HFF-Myc (cell line): Measurements from ENCODE around the gene APOBEC3G.

Experiments used
- DNase-seq: peaks from one replicate; pipeline ENCODE4 v3.0.0-alpha.2; 2011; ENCODE audit warnings: low read depth; ENCODE audit errors: extremely low read depth
- H3K4me3 ChIP-seq: replicated peaks from 2 replicates; pipeline ENCODE4 v1.5.1; 2011; ENCODE audit warnings: low read depth, mild to moderate bottlenecking, control low read depth, low read length
- TF ChIP-seq, protein P1 (sequence below): IDR thresholded peaks from 2 replicates; pipeline ENCODE4 v1.5.1; 2012; ENCODE audit warnings: mild to moderate bottlenecking, low read depth, low read length, control low read depth; ENCODE audit errors: missing control alignments

Gene APOBEC3G

DNA sequence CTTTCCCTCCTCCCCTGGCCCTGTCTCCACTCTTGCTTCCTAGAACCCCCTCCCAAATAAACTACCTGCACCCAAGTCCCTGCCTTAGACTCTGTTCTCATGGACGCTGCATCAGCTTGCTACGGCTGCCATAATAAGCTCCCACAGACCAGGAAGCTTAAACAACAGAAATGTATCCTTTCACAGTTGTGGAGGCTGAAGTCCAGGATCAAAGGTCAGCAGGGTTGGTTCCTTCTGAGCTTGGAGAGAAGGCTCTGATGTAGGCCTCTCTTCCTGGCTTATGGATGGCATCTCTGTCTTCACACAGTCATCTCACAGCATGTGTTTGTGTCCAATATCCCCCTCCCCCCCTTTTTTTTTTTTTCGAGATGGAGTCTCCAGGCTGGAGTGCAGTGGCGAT, 52.0 kb downstream of the APOBEC3G start:
- TF ChIP-seq, protein P1, sequence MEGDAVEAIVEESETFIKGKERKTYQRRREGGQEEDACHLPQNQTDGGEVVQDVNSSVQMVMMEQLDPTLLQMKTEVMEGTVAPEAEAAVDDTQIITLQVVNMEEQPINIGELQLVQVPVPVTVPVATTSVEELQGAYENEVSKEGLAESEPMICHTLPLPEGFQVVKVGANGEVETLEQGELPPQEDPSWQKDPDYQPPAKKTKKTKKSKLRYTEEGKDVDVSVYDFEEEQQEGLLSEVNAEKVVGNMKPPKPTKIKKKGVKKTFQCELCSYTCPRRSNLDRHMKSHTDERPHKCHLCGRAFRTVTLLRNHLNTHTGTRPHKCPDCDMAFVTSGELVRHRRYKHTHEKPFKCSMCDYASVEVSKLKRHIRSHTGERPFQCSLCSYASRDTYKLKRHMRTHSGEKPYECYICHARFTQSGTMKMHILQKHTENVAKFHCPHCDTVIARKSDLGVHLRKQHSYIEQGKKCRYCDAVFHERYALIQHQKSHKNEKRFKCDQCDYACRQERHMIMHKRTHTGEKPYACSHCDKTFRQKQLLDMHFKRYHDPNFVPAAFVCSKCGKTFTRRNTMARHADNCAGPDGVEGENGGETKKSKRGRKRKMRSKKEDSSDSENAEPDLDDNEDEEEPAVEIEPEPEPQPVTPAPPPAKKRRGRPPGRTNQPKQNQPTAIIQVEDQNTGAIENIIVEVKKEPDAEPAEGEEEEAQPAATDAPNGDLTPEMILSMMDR = no peak
- DNase-seq = no peak
- no peak overlapping the region for H3K4me3 ChIP-seq

DNA sequence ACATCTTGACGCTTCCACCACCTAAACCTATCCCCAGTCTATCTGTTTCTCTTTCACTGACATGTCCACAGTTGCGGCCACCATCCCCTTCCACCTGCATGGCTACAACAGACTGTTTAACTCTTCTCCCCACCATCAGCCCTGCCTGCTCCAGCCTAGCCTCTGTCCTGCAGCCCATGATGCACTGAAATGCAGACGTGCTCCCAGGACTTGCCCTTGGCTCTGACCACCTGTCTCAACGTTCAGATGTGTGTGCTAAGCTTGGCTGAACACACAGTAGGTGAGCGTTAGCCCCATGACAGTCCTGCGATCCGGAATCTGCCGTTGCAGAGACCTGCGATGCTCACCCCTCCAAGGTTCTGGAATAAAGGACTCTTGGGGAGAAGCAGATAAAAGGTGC, 52.7 kb downstream of the APOBEC3G start:
- no peak overlapping the region for H3K4me3 ChIP-seq
- TF ChIP-seq, protein P1 = no peak
- no peak for DNase-seq

DNA sequence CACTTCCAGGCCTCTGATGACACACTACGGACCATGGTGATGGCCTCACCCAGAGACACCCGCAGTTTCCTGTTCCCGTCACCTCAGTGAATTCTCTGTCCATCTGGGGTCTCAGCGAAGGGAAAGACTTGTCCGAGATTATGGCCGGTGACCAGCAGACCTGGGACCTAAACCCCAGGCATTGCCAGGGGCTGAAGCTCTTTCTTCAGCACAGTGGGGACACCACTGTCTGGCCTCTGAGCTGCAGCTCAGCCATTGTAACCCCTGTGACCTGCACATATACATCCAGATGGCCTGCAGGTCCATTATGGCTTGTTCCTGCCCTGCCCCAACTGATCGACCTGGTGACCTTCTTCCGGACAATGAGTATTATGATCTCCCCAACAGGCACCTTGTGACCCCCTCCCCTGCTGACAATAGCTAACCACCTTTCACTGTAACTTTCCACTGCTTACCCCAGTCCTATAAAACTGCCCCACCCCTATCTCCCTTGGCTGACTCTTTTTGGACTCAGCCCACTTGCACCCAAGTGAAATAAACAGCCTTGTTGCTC, 53.2 kb downstream of the APOBEC3G start:
- no peak overlapping the region for H3K4me3 ChIP-seq
- DNase-seq = no peak
- TF ChIP-seq, protein P1 = no peak

DNA sequence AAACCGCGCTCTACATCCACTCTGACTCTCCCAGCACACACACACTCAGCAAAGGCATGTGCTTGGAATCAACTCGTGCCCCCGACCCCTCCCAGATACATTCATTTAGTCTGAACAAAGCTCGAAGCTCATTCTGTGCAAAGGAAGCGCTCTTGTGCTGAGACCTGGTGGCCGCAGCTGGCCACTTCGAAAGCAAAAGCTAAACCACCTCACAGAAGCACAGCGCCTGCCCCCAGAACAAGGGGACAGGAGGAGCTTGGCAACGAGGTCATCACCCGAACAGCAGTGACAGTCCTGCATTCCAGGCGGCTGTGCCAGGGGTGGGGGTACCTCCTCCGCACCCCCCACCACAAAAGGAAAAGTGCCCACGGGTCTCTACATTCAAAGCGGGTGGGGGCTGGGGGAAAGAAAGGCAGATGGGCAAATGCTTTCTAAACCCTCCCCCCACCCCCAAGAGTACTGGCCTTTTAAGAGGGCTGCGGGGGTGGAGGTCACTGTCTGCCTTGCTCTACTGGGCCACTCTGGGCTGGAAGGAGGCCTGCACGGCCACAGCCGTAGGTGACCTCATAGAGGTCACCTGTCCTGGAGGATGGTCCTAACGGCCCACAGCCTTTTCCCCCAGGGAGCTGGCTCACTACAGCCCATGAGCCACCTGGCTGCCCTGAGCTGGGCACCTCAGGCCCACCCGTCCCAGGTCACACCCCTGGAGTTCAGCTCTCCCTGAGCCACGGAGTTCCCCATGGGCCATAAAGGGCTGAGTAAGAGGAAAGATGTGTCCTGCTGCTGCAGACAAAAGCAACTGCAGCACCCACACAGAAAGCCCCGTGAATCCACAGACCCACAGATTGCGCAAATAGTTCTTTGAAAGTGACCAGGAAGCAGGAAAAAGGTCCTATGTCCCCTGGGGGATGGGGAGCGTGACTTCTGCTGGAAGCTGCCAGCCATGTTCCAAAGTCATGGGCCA, 54.1 kb downstream of the APOBEC3G start:
- TF ChIP-seq, protein P1 = no peak
- DNase-seq = no peak
- H3K4me3 ChIP-seq = no peak overlapping the region

DNA sequence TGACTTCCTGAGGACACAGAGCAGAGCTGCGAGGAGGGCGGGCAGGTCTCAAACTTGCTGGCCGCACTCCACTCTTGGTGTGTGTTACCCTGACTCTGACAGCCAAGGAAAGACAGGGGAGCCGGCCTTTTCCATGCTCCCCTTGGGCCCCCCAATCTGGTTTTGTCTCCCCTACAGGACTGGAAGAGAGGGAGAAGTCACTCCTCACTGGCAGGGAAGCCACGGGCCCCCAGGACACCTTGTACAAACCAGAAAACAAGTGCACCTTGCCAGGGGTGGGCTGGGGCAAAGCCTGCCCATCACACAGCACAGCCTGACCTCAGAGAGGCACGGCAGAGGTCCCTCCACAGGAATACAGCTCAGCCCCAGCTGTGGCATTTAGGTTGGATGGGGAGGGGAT, 55.2 kb downstream of the APOBEC3G start:
- DNase-seq = no peak
- TF ChIP-seq, protein P1 = no peak
- no peak overlapping the region for H3K4me3 ChIP-seq

DNA sequence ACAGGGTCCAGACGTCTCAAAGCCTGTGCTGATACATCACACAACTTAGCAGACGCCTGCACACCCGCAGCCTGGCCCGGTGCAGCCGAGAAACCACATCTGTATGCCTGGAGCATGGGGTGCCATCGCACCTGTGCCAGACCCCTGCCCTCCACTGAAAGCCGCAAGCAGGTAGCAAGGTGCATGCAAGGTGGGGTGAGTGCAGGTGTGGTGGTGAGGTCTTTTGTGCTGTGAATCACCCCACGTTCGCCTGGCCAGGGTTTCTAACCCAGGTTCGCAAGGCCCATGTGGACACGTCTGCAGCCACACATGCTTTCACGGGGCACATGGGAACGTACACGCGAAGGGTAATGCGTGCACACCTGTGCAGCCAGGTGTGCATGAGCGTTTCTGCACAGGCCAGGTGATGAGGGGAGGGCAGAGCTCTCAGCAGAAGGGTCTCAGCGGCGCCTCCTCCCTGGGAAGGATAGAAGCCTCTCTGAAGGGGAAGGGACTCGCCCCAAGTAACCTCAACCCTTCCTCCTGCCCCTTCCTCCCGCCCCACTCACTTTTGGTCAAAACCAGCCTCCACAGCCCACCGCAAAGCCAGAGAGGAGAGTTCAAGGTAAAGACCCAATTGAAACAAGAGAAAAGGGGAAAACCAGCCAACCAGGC, 55.9 kb downstream of the APOBEC3G start:
- TF ChIP-seq, protein P1 = no peak
- no peak for DNase-seq
- no peak overlapping the region for H3K4me3 ChIP-seq
